IgD-negative memory B cell (primary cell): ENCODE data around the gene MAGI2. TPM values are rescaled to one million over a fixed set of nuclear protein-coding genes. Genes with fewer than 3 reads are reported as not detected.

Source experiments
- H3K27ac Mint-ChIP-seq, 3 donors: one replicate each; pipeline ENCODE4 v1.8.0; 2020 to 2022; ENCODE audit warnings: mild to moderate bottlenecking in 3 of 3, mixed read lengths in 3 of 3, moderate library complexity in 1 of 3
- H3K27me3 Mint-ChIP-seq: one replicate; pipeline ENCODE4 v1.8.0; 2021; ENCODE audit warnings: mixed read lengths
- H3K36me3 Mint-ChIP-seq: one replicate; pipeline ENCODE4 v1.8.0; 2020; ENCODE audit warnings: mild to moderate bottlenecking, mixed read lengths
- H3K4me1 Mint-ChIP-seq, 3 donors: one replicate each; pipeline ENCODE4 v1.8.0; 2020 to 2022; ENCODE audit warnings: mixed read lengths in 3 of 3, mild to moderate bottlenecking in 1 of 3
- H3K4me3 Mint-ChIP-seq, 4 donors: one replicate each; pipeline ENCODE4 v1.8.0; 2020 to 2022; ENCODE audit warnings: mild to moderate bottlenecking in 4 of 4, mixed read lengths in 4 of 4, moderate library complexity in 3 of 4
- H3K9me3 Mint-ChIP-seq, 3 donors: one replicate each; pipeline ENCODE4 v1.8.0; 2020 to 2021; ENCODE audit warnings: mixed read lengths in 3 of 3, mild to moderate bottlenecking in 1 of 3
- polyA plus RNA-seq: library from polyadenylated mRNA; unstranded; fragments of 300-500 nt; fragmentation: Illumina TruSeq; gene quantifications from one replicate; pipeline ENCODE4 v1.2.3, GENCODE V29; 2021

MAGI2 gene
- polyA plus RNA-seq, 1 donor from 2014 or later, result not detected

- Mint-ChIP-seq H3K4me1 (no peaks in the 10 kb centered on the region), H3K36me3 (no peaks in the 10 kb centered on the region), H3K27ac (no peak overlapping the region), H3K9me3 (no peaks in the 10 kb centered on the region), H3K4me3 (no peak overlapping the region), H3K27me3 (no peaks in the 10 kb centered on the region)
Measured at GRCh38 chr7:78691584-78691983, 761.9 kb downstream of the MAGI2 start.

GRCh38 chr7:78690174-78690573 lies 763.3 kb downstream of the MAGI2 start:
- H3K36me3 Mint-ChIP-seq, result no peaks in the 10 kb centered on the region
- peaks cover 0 to 2% (median 0%) of the 10 kb centered on the region in 3 donors for H3K9me3 Mint-ChIP-seq
- no peaks in the 10 kb centered on the region for H3K4me1 Mint-ChIP-seq
- no peaks in the 10 kb centered on the region for H3K27me3 Mint-ChIP-seq
- no peak overlapping the region for H3K4me3 Mint-ChIP-seq
- no peak overlapping the region for H3K27ac Mint-ChIP-seq

GRCh38 chr7:78688376-78688775 lies 765.1 kb downstream of the MAGI2 start:
- no peaks in the 10 kb centered on the region for H3K4me1 Mint-ChIP-seq
- H3K36me3 Mint-ChIP-seq, result no peaks in the 10 kb centered on the region
- no peak overlapping the region for H3K27ac Mint-ChIP-seq
- H3K9me3 Mint-ChIP-seq, result peaks cover 0 to 2% (median 0%) of the 10 kb centered on the region in 3 donors
- H3K27me3 Mint-ChIP-seq, result no peaks in the 10 kb centered on the region
- no peak overlapping the region for H3K4me3 Mint-ChIP-seq

GRCh38 chr7:78686189-78686588 lies 767.3 kb downstream of the MAGI2 start:
- H3K9me3 Mint-ChIP-seq, result peaks cover 0 to 3% (median 0%) of the 10 kb centered on the region in 3 donors
- no peaks in the 10 kb centered on the region for H3K36me3 Mint-ChIP-seq
- no peaks in the 10 kb centered on the region for H3K4me1 Mint-ChIP-seq
- H3K27ac Mint-ChIP-seq, result no peak overlapping the region
- H3K27me3 Mint-ChIP-seq, result no peaks in the 10 kb centered on the region
- H3K4me3 Mint-ChIP-seq, result no peak overlapping the region

GRCh38 chr7:78684201-78684600 lies 769.3 kb downstream of the MAGI2 start:
- peaks cover 0 to 3% (median 0%) of the 10 kb centered on the region in 3 donors for H3K9me3 Mint-ChIP-seq
- H3K4me3 Mint-ChIP-seq, result no peak overlapping the region
- H3K36me3 Mint-ChIP-seq, result no peaks in the 10 kb centered on the region
- H3K4me1 Mint-ChIP-seq, result no peaks in the 10 kb centered on the region
- H3K27ac Mint-ChIP-seq, result no peak overlapping the region
- no peaks in the 10 kb centered on the region for H3K27me3 Mint-ChIP-seq

- no peak overlapping the region for H3K4me3 Mint-ChIP-seq
- H3K27me3 Mint-ChIP-seq, result no peaks in the 10 kb centered on the region
- H3K27ac Mint-ChIP-seq, result no peak overlapping the region
- no peaks in the 10 kb centered on the region for H3K36me3 Mint-ChIP-seq
- no peaks in the 10 kb centered on the region for H3K4me1 Mint-ChIP-seq
- H3K9me3 Mint-ChIP-seq, result peaks cover 0 to 3% (median 0%) of the 10 kb centered on the region in 3 donors
Measured at GRCh38 chr7:78683566-78683965, 769.9 kb downstream of the MAGI2 start.

GRCh38 chr7:78679112-78679876 lies 774.2 kb downstream of the MAGI2 start:
- Mint-ChIP-seq H3K27me3 (no peaks in the 10 kb centered on the region), H3K36me3 (no peaks in the 10 kb centered on the region), H3K4me1 (no peaks in the 10 kb centered on the region), H3K9me3 (peaks cover 0 to 2% (median 0%) of the 10 kb centered on the region in 3 donors), H3K27ac (no peak overlapping the region), H3K4me3 (no peak overlapping the region)

- Mint-ChIP-seq H3K27ac (no peak overlapping the region), H3K27me3 (no peaks in the 10 kb centered on the region), H3K36me3 (no peaks in the 10 kb centered on the region), H3K4me1 (no peaks in the 10 kb centered on the region), H3K4me3 (no peak overlapping the region), H3K9me3 (no peaks in the 10 kb centered on the region)
Measured at GRCh38 chr7:78677391-78677790, 776.1 kb downstream of the MAGI2 start.

- Mint-ChIP-seq H3K36me3 (no peaks in the 10 kb centered on the region), H3K4me3 (no peak overlapping the region), H3K27me3 (no peaks in the 10 kb centered on the region), H3K27ac (no peak overlapping the region), H3K4me1 (no peaks in the 10 kb centered on the region), H3K9me3 (no peaks in the 10 kb centered on the region)
Measured at GRCh38 chr7:78675511-78675910, 778.0 kb downstream of the MAGI2 start.

- no peaks in the 10 kb centered on the region for H3K36me3 Mint-ChIP-seq
Measured at GRCh38 chr7:78673272-78673671, 780.2 kb downstream of the MAGI2 start.

GRCh38 chr7:78662939-78663338 lies 790.5 kb downstream of the MAGI2 start:
- Mint-ChIP-seq H3K27ac (no peak overlapping the region), H3K4me1 (no peaks in the 10 kb centered on the region), H3K4me3 (no peak overlapping the region), H3K9me3 (peaks cover 3 to 5% (median 3%) of the 10 kb centered on the region in 3 donors), H3K36me3 (no peaks in the 10 kb centered on the region), H3K27me3 (no peaks in the 10 kb centered on the region)

More at GRCh38 chr7:78673272-78673671, 780.2 kb downstream of the MAGI2 start:
- Mint-ChIP-seq H3K4me3 (no peak overlapping the region), H3K27me3 (no peaks in the 10 kb centered on the region), H3K27ac (no peak overlapping the region), H3K9me3 (no peaks in the 10 kb centered on the region), H3K4me1 (no peaks in the 10 kb centered on the region)

GRCh38 chr7:78649976-78650375 lies 803.5 kb downstream of the MAGI2 start:
- H3K9me3 Mint-ChIP-seq, result peaks cover 0 to 2% (median 0%) of the 10 kb centered on the region in 3 donors

GRCh38 chr7:78649236-78649635 lies 804.2 kb downstream of the MAGI2 start:
- H3K27me3 Mint-ChIP-seq, result no peaks in the 10 kb centered on the region
- H3K4me3 Mint-ChIP-seq, result no peak overlapping the region
- H3K4me1 Mint-ChIP-seq, result no peaks in the 10 kb centered on the region
- peaks cover 0 to 2% (median 0%) of the 10 kb centered on the region in 3 donors for H3K9me3 Mint-ChIP-seq
- no peaks in the 10 kb centered on the region for H3K36me3 Mint-ChIP-seq
- H3K27ac Mint-ChIP-seq, result no peak overlapping the region

More at GRCh38 chr7:78649976-78650375, 803.5 kb downstream of the MAGI2 start:
- Mint-ChIP-seq H3K4me3 (no peak overlapping the region), H3K27ac (no peak overlapping the region), H3K27me3 (no peaks in the 10 kb centered on the region), H3K36me3 (no peaks in the 10 kb centered on the region), H3K4me1 (no peaks in the 10 kb centered on the region)

- no peak overlapping the region for H3K27ac Mint-ChIP-seq
- H3K27me3 Mint-ChIP-seq, result no peaks in the 10 kb centered on the region
- no peak overlapping the region for H3K4me3 Mint-ChIP-seq
- no peaks in the 10 kb centered on the region for H3K36me3 Mint-ChIP-seq
- no peaks in the 10 kb centered on the region for H3K4me1 Mint-ChIP-seq
- H3K9me3 Mint-ChIP-seq, result no peaks in the 10 kb centered on the region
Measured at GRCh38 chr7:78642751-78643150, 810.7 kb downstream of the MAGI2 start.

- Mint-ChIP-seq H3K27me3 (no peaks in the 10 kb centered on the region), H3K9me3 (no peaks in the 10 kb centered on the region), H3K4me1 (no peaks in the 10 kb centered on the region), H3K36me3 (no peaks in the 10 kb centered on the region), H3K4me3 (no peak overlapping the region), H3K27ac (no peak overlapping the region)
Measured at GRCh38 chr7:78638364-78638763, 815.1 kb downstream of the MAGI2 start.

- Mint-ChIP-seq H3K36me3 (no peaks in the 10 kb centered on the region), H3K4me1 (no peaks in the 10 kb centered on the region), H3K9me3 (no peaks in the 10 kb centered on the region), H3K27me3 (no peaks in the 10 kb centered on the region), H3K27ac (no peak overlapping the region), H3K4me3 (no peak overlapping the region)
Measured at GRCh38 chr7:78636727-78637126, 816.7 kb downstream of the MAGI2 start.
